Measurements from ENCODE around the gene PCYT1A.
A peak's percentile ranks its signal among the peaks of the same experiment; 100 is the strongest.

PCYT1A gene

DNA sequence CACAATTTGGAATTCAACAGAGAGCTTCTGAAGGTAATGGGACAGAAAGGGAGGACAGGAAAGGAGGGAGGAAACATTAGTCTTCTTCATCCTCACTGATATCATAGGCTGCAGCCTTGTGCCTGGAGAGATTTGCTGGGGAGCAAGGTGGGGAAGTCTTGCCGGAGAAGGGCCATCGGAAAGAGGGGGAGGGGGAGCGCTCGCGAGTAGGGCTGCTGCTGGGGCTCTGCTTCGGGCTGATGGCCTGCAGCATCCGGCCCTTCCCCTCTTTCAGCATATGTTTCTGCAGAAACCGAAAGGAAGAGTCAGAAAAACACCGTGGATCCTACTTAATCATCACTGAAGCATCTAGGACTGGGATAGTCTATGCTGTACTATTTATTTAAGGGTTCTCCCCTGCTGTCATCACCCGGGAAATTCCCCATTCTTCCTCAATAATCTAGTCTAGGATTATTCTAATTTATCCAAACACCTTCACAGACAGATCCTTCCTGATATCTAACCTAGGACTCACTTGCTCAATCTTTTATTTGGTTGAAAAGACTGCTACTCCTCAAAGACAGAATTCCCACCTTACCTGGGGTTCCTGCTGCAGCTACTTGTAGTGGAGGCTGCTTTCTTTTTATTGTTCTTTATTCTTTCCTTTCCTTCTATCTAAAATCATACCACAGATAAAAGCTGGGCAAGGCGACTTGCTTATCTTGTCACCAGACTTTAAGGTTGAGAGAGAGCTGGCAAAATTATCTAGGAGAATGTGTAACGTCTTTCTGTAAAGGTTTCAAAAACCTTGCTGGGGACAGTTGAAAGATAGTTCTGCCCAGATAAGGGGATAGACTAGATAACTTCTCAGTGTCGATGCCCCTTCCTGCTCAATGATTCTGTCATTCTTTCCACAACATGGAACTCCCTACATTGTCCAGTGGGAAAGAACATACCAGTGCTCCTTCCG lies 48.6 kb downstream of the PCYT1A start:
- TF ChIP-seq, protein P1, sequence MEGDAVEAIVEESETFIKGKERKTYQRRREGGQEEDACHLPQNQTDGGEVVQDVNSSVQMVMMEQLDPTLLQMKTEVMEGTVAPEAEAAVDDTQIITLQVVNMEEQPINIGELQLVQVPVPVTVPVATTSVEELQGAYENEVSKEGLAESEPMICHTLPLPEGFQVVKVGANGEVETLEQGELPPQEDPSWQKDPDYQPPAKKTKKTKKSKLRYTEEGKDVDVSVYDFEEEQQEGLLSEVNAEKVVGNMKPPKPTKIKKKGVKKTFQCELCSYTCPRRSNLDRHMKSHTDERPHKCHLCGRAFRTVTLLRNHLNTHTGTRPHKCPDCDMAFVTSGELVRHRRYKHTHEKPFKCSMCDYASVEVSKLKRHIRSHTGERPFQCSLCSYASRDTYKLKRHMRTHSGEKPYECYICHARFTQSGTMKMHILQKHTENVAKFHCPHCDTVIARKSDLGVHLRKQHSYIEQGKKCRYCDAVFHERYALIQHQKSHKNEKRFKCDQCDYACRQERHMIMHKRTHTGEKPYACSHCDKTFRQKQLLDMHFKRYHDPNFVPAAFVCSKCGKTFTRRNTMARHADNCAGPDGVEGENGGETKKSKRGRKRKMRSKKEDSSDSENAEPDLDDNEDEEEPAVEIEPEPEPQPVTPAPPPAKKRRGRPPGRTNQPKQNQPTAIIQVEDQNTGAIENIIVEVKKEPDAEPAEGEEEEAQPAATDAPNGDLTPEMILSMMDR (IDR thresholded peaks at IDR 0.05; ENCODE audit: borderline replicate concordance, control extremely low read depth, extremely low read depth, insufficient read depth, missing control alignments), result no peak
- no peak for DNase-seq (ENCODE audit: low spot score)
- in situ Hi-C loops (cut with MboI; ENCODE audit: low sequenced_read_pairs, unreplicated experiment), result no loop called here

DNA sequence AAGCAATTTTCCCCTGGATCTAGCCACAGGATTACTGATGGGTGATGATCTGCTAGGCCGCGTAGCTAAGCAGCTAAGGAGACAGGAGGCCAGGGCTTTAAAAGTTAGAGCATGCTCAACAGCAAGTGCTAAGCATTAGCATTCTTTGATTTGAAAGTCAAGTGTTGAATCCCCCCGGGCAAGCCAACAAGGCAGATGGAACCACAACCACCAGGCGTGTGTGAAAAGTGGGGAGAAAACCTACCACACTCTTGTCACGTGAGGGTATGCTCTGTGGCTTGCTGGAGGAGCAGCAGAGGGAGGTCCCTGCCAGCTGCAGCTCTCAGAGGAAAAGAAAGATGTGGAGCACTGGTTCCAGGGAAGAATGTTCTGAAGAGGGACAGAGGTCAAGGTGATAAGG lies 50.3 kb downstream of the PCYT1A start:
- TF ChIP-seq, protein P1 (IDR thresholded peaks at IDR 0.05; ENCODE audit: borderline replicate concordance, control extremely low read depth, extremely low read depth, insufficient read depth, missing control alignments), result no peak
- in situ Hi-C loops (cut with MboI; ENCODE audit: low sequenced_read_pairs, unreplicated experiment), result no loop called here
- DNase-seq (ENCODE audit: low spot score), result no peak

DNA sequence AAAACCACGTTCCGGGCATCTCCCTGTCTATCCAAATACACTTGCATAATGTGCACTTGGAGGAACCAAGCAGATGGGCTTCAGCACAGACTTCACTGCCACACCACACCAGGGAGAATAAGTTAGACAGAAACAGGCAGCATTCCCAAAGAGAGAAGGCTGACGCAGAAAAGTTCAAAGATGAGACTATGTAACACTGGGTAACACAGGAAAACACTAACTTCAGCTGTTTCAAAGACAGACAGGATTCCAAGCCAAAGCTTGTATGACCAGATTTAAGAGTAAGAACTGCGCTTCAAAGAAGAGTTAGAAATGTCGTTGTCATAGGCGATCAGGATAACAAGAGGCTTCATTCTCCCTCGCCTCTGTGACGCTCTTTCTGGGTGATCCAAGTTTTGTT lies 51.3 kb downstream of the PCYT1A start:
- no peak for DNase-seq (ENCODE audit: low spot score)
- in situ Hi-C loops (cut with MboI; ENCODE audit: low sequenced_read_pairs, unreplicated experiment), result no loop called here

DNA sequence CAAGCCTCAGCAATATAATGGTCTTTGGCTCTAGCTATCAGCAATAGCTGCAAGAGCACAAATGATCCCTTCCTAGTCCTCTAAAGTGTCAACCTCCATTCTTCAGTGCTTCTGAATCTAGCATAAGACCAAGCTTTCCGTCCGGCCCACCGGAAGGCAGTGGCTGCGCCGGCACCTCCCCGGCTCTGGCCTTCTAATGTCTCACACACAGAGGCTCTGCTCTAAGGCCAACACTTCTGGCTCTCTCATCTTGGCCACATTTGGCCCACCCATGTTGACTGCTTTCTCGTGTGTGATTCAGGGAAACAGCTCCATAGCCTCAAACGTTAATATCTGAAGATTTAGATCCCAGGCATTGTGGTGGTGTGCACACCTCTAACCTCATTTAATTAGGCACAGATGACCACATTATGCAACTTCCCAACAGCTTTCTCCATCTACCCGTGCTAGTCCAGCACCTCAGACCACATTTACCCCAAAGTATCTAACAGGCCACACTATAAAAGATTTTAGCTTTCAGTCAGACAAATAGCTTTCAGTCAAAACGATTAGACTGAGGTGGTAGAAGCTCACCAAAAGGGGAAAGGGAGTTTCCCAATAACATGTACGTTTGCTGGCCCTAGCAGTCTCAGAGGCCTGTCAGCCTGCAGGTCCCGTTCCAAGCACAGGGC lies 51.9 kb downstream of the PCYT1A start:
- DNase-seq (ENCODE audit: low spot score), result no peak
- in situ Hi-C loops (cut with MboI; ENCODE audit: low sequenced_read_pairs, unreplicated experiment), result no loop called here
- TF ChIP-seq, protein P1 (IDR thresholded peaks at IDR 0.05; ENCODE audit: borderline replicate concordance, control extremely low read depth, extremely low read depth, insufficient read depth, missing control alignments), result no peak

More for the DNA sequence above, 51.3 kb downstream of the PCYT1A start:
- TF ChIP-seq, protein P1 (IDR thresholded peaks at IDR 0.05; ENCODE audit: borderline replicate concordance, control extremely low read depth, extremely low read depth, insufficient read depth, missing control alignments), result no peak

DNA sequence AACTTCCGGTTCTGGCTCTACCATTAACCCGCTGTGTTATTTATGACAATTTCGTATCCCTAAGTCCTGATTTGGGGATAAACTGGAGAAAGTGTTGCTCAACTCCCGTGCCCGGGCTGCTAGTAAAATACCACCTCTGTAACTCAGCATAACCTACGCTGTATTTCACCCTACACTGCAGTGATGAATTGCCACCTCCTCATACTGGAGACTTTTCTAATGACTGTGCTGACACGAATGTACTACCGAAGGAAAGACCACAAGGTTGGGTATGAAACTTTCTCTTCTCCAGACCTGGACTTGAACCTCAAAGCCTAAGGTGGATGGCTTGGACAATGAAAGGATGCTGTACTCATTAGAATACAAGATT lies 54.7 kb downstream of the PCYT1A start:
- in situ Hi-C loops (cut with MboI; ENCODE audit: low sequenced_read_pairs, unreplicated experiment), result no loop called here
- TF ChIP-seq, protein P1 (IDR thresholded peaks at IDR 0.05; ENCODE audit: borderline replicate concordance, control extremely low read depth, extremely low read depth, insufficient read depth, missing control alignments), result no peak
- DNase-seq (ENCODE audit: low spot score), result no peak

DNA sequence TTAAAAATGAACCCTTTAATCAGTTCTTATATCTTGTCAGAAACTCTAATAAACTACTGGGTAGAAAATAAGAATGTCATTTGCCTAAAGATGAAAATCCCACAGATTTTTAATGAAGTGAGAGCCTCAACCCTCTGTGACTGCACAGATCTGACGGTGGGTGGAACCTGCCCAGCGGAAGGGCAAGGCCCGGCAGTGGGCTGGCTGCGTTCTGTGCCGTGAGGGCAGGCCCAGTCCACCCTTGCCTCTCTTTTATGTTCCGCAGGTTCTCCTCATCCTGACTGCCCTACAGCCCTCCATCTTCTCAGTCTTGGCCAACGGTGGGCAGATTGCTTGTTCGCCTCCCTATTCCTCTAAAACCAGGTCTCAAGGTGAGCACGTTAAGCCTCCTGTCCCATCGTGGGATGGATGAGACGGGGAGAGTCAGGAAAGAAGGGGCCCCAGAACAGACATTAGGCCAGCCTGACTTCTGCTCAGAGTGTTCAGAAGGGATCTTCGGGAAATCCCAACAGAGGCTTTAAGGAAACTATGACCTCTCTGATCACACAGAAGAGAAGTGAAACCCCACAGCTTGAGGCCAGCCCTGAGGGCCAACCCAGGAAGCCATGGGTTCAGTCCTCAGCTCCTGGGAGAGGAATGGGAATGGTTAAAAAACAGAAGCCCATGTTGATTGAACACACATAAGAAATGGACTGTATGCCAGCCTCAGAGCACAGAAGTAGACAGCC lies 55.2 kb downstream of the PCYT1A start:
- DNase-seq (ENCODE audit: low spot score), result peak; percentile 74
- TF ChIP-seq, protein P1 (IDR thresholded peaks at IDR 0.05; ENCODE audit: borderline replicate concordance, control extremely low read depth, extremely low read depth, insufficient read depth, missing control alignments), result no peak

More for the DNA sequence above, 55.2 kb downstream of the PCYT1A start:
- in situ Hi-C loops (cut with MboI; ENCODE audit: low sequenced_read_pairs, unreplicated experiment), result no loop called here
